Peyer's patch (tissue), 4 donors: ENCODE results near the gene LRRC1. TPM values are rescaled to one million over a fixed set of nuclear protein-coding genes. Genes with fewer than 3 reads are reported as not detected.

Experiments used
- DNase-seq, 3 donors: peaks; one replicate each; pipeline ENCODE4 v3.0.0-alpha.2; 2017 to 2019
- H3K27ac ChIP-seq, 4 donors: fragments of 200-600 bp; sonication (generic); one replicate each; pipeline ENCODE4 v1.5.1; 2016 to 2019
- H3K27me3 ChIP-seq, 2 donors: fragments of 200-600 bp; sonication (generic); one replicate each; pipeline ENCODE4 v1.5.1; 2019
- H3K36me3 ChIP-seq, 3 donors: fragments of 200-600 bp; sonication (generic); one replicate each; pipeline ENCODE4 v1.5.1; 2016 to 2019
- H3K4me1 ChIP-seq, 4 donors: fragments of 200-600 bp; sonication (generic); one replicate each; pipeline ENCODE4 v1.5.1; 2016 to 2019
- H3K4me3 ChIP-seq, 4 donors: fragments of 200-600 bp; sonication (generic); 1 replicate in 3 of 4; 2 replicates in 1 of 4; pipeline ENCODE4 v1.5.1; 2016 to 2019; ENCODE audit warnings: mild to moderate bottlenecking in 1 of 4
- H3K9me3 ChIP-seq, 4 donors: fragments of 200-600 bp; sonication (generic); one replicate each; pipeline ENCODE4 v1.5.1; 2016 to 2019; ENCODE audit warnings: mild to moderate bottlenecking in 1 of 4
- POLR2A ChIP-seq, 2 donors: fragments of 450-650 bp; IDR thresholded peaks; one replicate each; pipeline ENCODE4 v1.5.1; 2017; ENCODE audit warnings: antibody characterized with exemption in 2 of 2, mild to moderate bottlenecking in 2 of 2, moderate library complexity in 2 of 2
- total RNA-seq, 4 donors: library from RNA; depleted of rRNA; stranded (reverse); fragments of >200 nt; gene quantifications; one replicate each; pipeline ENCODE4 v1.1.0, GENCODE V29; 2016
- TF ChIP-seq, protein P1 (sequence below), 6 experiments: fragments of 450-650 bp in 4 of 6; fragments of 200-600 bp in 2 of 6; sonication (generic) in 1 of 6; IDR thresholded peaks; one replicate each; pipeline ENCODE4 v1.5.1; 2017 to 2019; ENCODE audit warnings: antibody characterized with exemption in 6 of 6, mild to moderate bottlenecking in 3 of 6, moderate library complexity in 1 of 6

The LRRC1 gene
- total RNA-seq, 4 donors from 2014 or later, result 37.1 to 63.6 (median 49.8) TPM

DNA sequence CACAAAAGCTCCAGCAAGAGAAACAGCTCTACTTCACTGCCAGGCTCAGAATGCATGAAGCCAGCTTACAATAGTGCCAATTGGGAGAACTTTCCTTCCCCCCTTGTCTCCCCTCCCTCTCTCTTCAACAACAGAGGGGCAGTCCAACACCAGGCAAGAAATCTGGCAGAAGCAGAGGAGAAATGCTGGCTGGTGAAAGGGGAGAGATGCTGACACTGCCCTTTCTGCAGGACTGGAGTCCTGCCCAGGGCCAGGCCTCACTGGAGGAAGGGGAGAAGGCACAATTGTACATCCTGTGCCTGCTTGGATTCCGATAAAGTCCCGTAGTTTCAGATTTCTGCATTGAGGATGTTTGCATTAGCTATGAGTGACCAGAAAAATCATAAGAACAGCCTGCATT, 148.6 kb downstream of the LRRC1 start:
- no peaks in the 10 kb centered on the region for H3K27me3 ChIP-seq
- no peak overlapping the region for H3K4me3 ChIP-seq
- TF ChIP-seq, protein P1, sequence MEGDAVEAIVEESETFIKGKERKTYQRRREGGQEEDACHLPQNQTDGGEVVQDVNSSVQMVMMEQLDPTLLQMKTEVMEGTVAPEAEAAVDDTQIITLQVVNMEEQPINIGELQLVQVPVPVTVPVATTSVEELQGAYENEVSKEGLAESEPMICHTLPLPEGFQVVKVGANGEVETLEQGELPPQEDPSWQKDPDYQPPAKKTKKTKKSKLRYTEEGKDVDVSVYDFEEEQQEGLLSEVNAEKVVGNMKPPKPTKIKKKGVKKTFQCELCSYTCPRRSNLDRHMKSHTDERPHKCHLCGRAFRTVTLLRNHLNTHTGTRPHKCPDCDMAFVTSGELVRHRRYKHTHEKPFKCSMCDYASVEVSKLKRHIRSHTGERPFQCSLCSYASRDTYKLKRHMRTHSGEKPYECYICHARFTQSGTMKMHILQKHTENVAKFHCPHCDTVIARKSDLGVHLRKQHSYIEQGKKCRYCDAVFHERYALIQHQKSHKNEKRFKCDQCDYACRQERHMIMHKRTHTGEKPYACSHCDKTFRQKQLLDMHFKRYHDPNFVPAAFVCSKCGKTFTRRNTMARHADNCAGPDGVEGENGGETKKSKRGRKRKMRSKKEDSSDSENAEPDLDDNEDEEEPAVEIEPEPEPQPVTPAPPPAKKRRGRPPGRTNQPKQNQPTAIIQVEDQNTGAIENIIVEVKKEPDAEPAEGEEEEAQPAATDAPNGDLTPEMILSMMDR (IDR thresholded peaks at IDR 0.05), result no peak
- no peak for TF ChIP-seq POLR2A (IDR thresholded peaks at IDR 0.05)
- no peak for DNase-seq
- no peaks in the 10 kb centered on the region for H3K4me1 ChIP-seq
- no peaks in the 10 kb centered on the region for H3K36me3 ChIP-seq
- no peak overlapping the region for H3K27ac ChIP-seq
- H3K9me3 ChIP-seq, result no peaks in the 10 kb centered on the region

DNA sequence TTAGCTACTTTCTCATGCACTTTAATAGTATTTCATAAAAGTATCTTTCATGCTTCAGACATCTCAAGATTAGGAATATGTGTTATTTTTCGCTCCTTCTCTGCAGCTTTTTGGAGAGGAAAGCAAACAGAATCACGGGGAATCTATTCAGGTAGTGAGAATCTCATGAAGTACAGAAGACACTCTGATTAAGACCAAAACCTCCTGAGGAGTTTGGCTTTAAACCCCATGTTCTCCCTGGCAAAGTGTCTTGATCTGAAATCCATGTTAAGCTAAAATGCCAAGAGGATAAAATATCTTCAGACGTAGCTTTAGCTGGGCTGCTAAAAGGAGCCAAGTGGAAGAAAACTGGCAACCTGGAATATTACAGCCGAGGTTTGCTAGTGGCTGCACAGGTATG, 149.3 kb downstream of the LRRC1 start:
- no peak for TF ChIP-seq POLR2A (IDR thresholded peaks at IDR 0.05)
- TF ChIP-seq, protein P1 (IDR thresholded peaks at IDR 0.05), result no peak
- no peak overlapping the region for H3K27ac ChIP-seq
- no peaks in the 10 kb centered on the region for H3K4me1 ChIP-seq
- H3K27me3 ChIP-seq, result no peaks in the 10 kb centered on the region
- no peaks in the 10 kb centered on the region for H3K36me3 ChIP-seq
- no peaks in the 10 kb centered on the region for H3K9me3 ChIP-seq
- H3K4me3 ChIP-seq, result no peak overlapping the region
- no peak for DNase-seq

DNA sequence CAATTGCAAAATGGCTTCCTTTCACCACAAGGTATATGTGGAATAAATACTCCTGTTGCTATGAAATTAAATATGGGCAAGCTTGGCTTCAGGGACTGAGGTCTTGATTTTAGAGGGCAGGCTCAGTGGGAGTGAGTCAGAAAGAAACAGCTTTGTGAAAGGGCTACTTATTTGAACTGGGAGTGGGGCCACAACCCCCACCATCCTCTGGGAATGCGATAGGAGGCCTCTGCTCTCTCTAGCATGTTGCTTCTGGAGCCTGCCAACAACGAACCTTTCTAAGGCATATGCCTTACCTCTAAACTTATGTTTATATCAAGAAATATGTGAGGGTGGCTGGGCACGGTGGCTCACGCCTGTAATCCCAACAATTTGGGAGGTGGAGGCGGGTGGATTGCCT, 149.7 kb downstream of the LRRC1 start:
- DNase-seq, result no peak
- Histone ChIP-seq H3K27me3 (no peaks in the 10 kb centered on the region), H3K27ac (no peak overlapping the region), H3K4me3 (no peak overlapping the region), H3K9me3 (no peaks in the 10 kb centered on the region), H3K36me3 (no peaks in the 10 kb centered on the region), H3K4me1 (no peaks in the 10 kb centered on the region)
- TF ChIP-seq, protein P1 (IDR thresholded peaks at IDR 0.05), result no peak
- TF ChIP-seq POLR2A (IDR thresholded peaks at IDR 0.05), result no peak

DNA sequence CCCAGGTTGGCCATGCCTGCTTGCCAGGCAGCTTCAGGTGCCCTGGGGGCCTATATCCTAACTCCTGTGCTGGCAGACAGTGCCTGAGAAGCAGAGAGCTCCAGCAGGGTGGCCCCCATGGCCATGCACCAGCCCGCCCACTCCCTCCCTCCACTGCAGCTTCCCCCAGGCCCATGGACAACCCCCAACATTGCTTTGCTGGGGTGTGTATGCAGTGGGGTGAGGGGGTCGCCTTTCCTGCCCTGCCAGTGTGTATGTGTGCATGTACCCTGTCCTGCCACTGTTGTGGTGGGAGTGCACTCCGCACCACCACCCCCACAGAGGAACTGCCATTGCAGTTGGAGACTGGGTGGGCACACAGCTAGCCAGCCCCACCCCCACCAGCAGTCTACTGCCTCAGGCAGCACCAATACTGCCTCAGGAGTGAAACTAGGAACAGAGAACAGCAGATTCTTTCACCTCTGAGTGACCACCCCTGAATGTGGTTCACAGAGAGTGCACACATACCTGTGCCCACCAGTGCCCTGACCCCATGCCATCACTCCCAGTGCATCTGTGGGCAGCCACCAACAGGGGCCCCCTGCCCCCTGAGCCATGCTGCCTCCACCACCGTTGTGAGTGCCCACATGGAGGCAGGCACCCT, 151.1 kb downstream of the LRRC1 start:
- Histone ChIP-seq H3K27ac (no peak overlapping the region), H3K4me1 (no peaks in the 10 kb centered on the region), H3K27me3 (no peaks in the 10 kb centered on the region), H3K36me3 (no peaks in the 10 kb centered on the region), H3K9me3 (no peaks in the 10 kb centered on the region), H3K4me3 (no peak overlapping the region)
- no peak for TF ChIP-seq POLR2A (IDR thresholded peaks at IDR 0.05)
- TF ChIP-seq, protein P1 (IDR thresholded peaks at IDR 0.05), result no peak
- no peak for DNase-seq

DNA sequence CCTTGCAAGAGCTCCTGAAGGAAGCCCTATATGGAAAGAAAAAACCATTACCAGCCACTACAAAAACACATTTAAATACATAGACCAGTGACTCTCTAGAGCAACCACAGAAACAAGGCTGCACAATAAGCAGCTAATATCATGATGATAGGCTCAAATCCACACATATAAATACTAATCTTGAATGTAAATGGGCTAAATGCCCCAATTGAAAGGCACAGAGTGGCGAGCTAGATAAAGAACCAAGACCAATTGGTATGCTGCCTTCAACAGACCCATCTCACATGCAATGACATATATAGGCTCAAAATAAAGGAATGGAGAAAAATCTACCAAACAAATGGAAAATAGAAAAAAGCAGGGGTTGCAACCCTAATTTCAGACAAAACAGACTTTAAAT, 153.0 kb downstream of the LRRC1 start:
- Histone ChIP-seq H3K27me3 (no peaks in the 10 kb centered on the region), H3K4me1 (no peaks in the 10 kb centered on the region), H3K4me3 (no peak overlapping the region), H3K9me3 (no peaks in the 10 kb centered on the region), H3K36me3 (no peaks in the 10 kb centered on the region), H3K27ac (no peak overlapping the region)
- no peak for DNase-seq
- TF ChIP-seq POLR2A (IDR thresholded peaks at IDR 0.05), result no peak
- TF ChIP-seq, protein P1 (IDR thresholded peaks at IDR 0.05), result no peak

DNA sequence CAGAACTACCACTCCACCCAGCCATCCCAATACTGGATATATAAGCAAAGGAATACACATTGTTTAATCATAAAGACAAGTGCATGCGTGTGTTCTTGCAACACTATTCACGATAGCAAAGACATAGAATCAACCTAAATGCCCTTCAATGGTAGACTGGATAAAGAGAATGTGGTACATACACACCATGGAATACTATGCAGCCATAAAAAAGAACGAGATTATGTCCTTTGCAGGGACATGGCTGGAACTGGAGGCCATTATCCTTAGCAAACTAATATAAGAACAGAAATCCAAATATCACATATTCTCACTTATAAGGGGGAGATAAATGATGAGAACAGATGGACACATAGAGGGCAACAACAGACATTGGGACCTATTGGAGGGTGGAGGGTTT, 156.6 kb downstream of the LRRC1 start:
- Histone ChIP-seq H3K4me1 (no peaks in the 10 kb centered on the region), H3K36me3 (no peaks in the 10 kb centered on the region), H3K9me3 (no peaks in the 10 kb centered on the region), H3K27ac (no peak overlapping the region), H3K27me3 (no peaks in the 10 kb centered on the region), H3K4me3 (no peak overlapping the region)
- no peak for TF ChIP-seq POLR2A (IDR thresholded peaks at IDR 0.05)
- DNase-seq, result no peak
